ENCODE results near the gene E2F6. TPM values are rescaled to one million over a fixed set of nuclear protein-coding genes. Genes with fewer than 3 reads are reported as not detected.

Gene E2F6
- total and polyA plus RNA-seq, 2 of the 13 experiments (the other 11 are each of a cell fraction or from before 2014, with no cell fraction given), result 27.3 to 36.0 TPM

DNA sequence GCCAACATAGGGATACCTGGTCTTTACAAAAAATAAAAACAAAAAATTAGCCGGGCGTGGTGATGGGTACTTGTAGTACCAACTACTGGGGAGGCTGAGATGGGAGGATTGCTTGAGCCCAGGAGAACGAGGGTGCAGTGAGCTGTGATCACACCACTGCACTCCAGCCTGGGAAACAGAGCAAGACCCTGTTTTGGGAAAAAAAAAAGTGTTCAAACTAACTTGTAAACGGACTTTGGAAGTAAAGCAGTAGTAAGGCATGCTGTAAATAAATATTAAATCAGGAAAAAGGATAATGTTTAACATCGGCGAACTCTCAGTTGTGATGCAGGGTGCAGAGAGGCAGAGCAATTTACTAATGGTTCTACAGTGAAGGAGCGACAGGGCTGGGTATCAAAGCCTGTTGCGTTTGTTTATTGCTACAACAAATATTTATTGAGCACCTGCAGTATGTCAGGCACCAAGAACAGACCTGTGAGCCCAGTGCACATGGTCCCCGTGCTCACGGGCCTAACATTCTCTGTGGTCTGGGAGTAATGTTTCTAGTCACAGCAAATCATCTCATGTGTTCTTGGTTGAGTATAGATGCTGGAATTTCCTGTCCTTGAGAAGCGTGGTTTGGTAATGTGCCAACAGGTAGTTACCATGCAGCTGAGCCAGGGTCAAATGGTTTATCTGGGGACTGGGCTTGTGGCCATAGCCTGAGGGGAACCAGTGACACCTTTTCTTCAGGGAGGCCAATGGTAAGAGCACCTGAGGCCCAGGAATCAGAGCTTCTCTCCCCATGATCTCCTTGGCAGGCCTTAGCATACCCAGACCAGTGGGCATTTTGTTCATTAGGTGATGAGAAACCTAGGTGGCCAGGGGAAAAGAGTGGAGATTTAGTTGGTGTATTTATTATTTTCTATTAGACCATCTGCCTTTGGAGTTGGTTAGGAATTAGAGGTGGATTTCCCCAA lies 40.0 kb upstream of the E2F6 start (continued):
- TF ChIP-seq, protein P1, sequence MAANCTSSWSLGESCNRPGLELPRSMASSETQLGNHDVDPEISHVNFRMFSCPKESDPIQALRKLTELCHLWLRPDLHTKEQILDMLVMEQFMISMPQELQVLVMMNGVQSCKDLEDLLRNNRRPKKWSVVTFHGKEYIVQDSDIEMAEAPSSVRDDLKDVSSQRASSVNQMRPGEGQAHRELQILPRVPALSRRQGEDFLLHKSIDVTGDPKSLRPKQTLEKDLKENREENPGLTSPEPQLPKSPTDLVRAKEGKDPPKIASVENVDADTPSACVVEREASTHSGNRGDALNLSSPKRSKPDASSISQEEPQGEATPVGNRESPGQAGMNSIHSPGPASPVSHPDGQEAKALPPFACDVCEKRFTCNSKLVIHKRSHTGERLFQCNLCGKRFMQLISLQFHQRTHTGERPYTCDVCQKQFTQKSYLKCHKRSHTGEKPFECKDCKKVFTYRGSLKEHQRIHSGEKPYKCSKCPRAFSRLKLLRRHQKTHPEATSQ (CRISPR knock-in tag; IDR thresholded peaks at IDR 0.05; ENCODE audit: borderline replicate concordance), result peak; percentile 74; the same call in 1 of the 2 replicates
- TF ChIP-seq FOXK2 (IDR thresholded peaks at IDR 0.05) (peak; percentile 43), ZNF143 (CRISPR knock-in tag; IDR thresholded peaks at IDR 0.05) (no peak), SRF (IDR thresholded peaks at IDR 0.05; ENCODE audit: low read depth, low read length) (no peak), ZNF12 (CRISPR knock-in tag; IDR thresholded peaks at IDR 0.05) (peak; percentile 50; the same call in 1 of the 2 replicates), CAMTA2 (CRISPR knock-in tag; IDR thresholded peaks at IDR 0.05; ENCODE audit: borderline replicate concordance) (no peak), GABPA (IDR thresholded peaks at IDR 0.05; ENCODE audit: low read depth, low read length) (no peak), GABPA (CRISPR knock-in tag; IDR thresholded peaks at IDR 0.05; ENCODE audit: low read depth) (peak; percentile 55; the same call in 1 of the 2 replicates), ZNF180 (CRISPR knock-in tag; IDR thresholded peaks at IDR 0.05; ENCODE audit: borderline replicate concordance, low read depth) (no peak), YEATS2 (CRISPR knock-in tag; IDR thresholded peaks at IDR 0.05; ENCODE audit: borderline replicate concordance) (no peak), SALL1 (CRISPR knock-in tag; IDR thresholded peaks at IDR 0.05) (peak; percentile 99), PCBP2 (optimal IDR thresholded peaks at IDR 0.05; ENCODE audit: low read depth, low read length, poor library complexity, severe bottlenecking) (no peak), MIER3 (CRISPR knock-in tag; IDR thresholded peaks at IDR 0.05; ENCODE audit: borderline replicate concordance) (peak; percentile 77; the same call in 1 of the 2 replicates), ZNF326 (CRISPR knock-in tag; IDR thresholded peaks at IDR 0.05; ENCODE audit: borderline replicate concordance) (no peak), ARID2 (CRISPR knock-in tag; IDR thresholded peaks at IDR 0.05; ENCODE audit: borderline replicate concordance) (peak; percentile 97; the same call in 1 of the 2 replicates), ZNF264 (CRISPR knock-in tag; IDR thresholded peaks at IDR 0.05) (no peak; the same call in 1 of the 2 replicates)
- TF ChIP-seq, protein P2, sequence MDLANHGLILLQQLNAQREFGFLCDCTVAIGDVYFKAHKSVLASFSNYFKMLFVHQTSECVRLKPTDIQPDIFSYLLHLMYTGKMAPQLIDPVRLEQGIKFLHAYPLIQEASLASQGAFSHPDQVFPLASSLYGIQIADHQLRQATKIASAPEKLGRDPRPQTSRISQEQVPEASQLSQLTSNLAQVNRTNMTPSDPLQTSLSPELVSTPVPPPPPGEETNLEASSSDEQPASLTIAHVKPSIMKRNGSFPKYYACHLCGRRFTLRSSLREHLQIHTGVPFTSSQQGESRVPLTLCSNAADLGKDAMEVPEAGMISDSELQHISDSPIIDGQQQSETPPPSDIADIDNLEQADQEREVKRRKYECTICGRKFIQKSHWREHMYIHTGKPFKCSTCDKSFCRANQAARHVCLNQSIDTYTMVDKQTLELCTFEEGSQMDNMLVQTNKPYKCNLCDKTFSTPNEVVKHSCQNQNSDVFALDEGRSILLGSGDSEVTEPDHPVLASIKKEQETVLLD (CRISPR knock-in tag; IDR thresholded peaks at IDR 0.05; ENCODE audit: low read depth), result 0 out of 2 replicates have a peak, but pooled peaks have one; percentile 21
- TF ChIP-seq, protein P3, sequence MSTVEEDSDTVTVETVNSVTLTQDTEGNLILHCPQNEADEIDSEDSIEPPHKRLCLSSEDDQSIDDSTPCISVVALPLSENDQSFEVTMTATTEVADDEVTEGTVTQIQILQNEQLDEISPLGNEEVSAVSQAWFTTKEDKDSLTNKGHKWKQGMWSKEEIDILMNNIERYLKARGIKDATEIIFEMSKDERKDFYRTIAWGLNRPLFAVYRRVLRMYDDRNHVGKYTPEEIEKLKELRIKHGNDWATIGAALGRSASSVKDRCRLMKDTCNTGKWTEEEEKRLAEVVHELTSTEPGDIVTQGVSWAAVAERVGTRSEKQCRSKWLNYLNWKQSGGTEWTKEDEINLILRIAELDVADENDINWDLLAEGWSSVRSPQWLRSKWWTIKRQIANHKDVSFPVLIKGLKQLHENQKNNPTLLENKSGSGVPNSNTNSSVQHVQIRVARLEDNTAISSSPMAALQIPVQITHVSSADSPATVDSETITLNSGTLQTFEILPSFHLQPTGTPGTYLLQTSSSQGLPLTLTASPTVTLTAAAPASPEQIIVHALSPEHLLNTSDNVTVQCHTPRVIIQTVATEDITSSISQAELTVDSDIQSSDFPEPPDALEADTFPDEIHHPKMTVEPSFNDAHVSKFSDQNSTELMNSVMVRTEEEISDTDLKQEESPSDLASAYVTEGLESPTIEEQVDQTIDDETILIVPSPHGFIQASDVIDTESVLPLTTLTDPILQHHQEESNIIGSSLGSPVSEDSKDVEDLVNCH (CRISPR knock-in tag; IDR thresholded peaks at IDR 0.05), result 0 out of 2 replicates have a peak, but pooled peaks have one; percentile 39
- TF ChIP-seq, protein P4, sequence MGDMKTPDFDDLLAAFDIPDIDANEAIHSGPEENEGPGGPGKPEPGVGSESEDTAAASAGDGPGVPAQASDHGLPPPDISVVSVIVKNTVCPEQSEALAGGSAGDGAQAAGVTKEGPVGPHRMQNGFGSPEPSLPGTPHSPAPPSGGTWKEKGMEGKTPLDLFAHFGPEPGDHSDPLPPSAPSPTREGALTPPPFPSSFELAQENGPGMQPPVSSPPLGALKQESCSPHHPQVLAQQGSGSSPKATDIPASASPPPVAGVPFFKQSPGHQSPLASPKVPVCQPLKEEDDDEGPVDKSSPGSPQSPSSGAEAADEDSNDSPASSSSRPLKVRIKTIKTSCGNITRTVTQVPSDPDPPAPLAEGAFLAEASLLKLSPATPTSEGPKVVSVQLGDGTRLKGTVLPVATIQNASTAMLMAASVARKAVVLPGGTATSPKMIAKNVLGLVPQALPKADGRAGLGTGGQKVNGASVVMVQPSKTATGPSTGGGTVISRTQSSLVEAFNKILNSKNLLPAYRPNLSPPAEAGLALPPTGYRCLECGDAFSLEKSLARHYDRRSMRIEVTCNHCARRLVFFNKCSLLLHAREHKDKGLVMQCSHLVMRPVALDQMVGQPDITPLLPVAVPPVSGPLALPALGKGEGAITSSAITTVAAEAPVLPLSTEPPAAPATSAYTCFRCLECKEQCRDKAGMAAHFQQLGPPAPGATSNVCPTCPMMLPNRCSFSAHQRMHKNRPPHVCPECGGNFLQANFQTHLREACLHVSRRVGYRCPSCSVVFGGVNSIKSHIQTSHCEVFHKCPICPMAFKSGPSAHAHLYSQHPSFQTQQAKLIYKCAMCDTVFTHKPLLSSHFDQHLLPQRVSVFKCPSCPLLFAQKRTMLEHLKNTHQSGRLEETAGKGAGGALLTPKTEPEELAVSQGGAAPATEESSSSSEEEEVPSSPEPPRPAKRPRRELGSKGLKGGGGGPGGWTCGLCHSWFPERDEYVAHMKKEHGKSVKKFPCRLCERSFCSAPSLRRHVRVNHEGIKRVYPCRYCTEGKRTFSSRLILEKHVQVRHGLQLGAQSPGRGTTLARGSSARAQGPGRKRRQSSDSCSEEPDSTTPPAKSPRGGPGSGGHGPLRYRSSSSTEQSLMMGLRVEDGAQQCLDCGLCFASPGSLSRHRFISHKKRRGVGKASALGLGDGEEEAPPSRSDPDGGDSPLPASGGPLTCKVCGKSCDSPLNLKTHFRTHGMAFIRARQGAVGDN (CRISPR knock-in tag; IDR thresholded peaks at IDR 0.05), result no peak; the same call in 1 of the 2 replicates

All from HepG2 (cell line).